ENCODE results near the gene POU4F1. TPM values are rescaled to one million over a fixed set of nuclear protein-coding genes. Genes with fewer than 3 reads are reported as not detected.

POU4F1 gene
- total RNA-seq, 1 donor from 2014 or later = 1.6 TPM

DNA sequence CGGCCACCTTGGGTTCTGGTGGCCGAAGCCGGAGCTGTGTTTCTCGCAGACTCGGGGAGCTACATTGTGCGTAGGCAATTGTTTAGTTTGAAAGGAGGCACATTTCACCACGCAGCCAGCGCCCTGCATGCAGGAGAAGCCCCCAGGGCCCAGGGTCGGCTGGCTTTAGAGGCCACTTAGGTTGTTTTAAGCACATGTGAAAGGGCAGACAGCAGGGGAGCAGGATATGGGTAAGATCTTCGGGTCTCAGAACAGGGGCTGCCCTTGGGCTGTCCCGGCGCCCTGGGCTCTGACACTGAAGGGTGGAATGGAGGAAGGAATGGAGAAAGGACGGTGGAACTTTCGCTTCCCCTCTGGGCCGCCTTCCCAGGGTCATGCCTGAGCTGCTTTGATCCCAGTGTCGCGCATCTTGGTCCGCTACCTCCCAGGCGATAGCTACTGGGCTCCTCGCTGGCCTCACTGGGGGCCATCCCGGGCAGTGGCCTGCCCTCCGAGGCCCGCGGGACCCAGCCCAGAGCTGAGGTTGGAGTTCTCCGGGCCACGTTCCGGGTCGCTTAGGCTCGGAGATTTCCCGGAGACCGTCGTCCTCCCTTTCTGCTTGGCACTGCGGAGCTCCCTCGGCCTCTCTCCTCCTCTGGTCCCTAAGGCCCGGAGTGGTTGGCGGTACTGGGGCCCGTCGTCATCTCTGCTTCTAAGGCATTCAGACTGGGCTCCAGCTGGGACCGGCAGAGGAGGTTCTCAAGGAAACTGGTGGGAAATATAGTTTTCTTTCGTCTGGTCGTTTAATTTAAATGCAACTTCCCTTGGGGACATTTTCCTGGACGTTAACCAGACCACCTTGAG is 4.3 kb upstream of the POU4F1 start:
- Histone ChIP-seq H3K4me3 (peak overlapping the region; percentile 8), H3K4me2 (peak overlapping the region; percentile 65), H3K4me1 (peaks cover 24% of the 10 kb centered on the region), H3K27ac (no peak overlapping the region), H3K9me3 (ENCODE audit: low read depth) (no peaks in the 10 kb centered on the region), H3K9ac (no peak overlapping the region), H4K20me1 (ENCODE audit: low read depth) (peaks cover 82% of the 10 kb centered on the region), H3K79me2 (ENCODE audit: low read depth) (no peaks in the 10 kb centered on the region), H3F3A (ENCODE audit: low read depth) (peaks cover 6% of the 10 kb centered on the region), H3K27me3 (peaks cover 100% of the 10 kb centered on the region), H3K36me3 (no peaks in the 10 kb centered on the region), H2AFZ (replicated peaks) (no peak overlapping the region)
- H3K9me3 Mint-ChIP-seq = peaks cover 5% of the 10 kb centered on the region
- peak; percentile 62 for DNase-seq (ENCODE audit: low spot score)
- peaks cover 89% of the 10 kb centered on the region for H3K27me3 Mint-ChIP-seq (ENCODE audit: insufficient read depth, low read depth)
- peak overlapping the region; percentile 87 for H3K4me3 Mint-ChIP-seq
- H3K4me1 Mint-ChIP-seq = peaks cover 29% of the 10 kb centered on the region
- peaks cover 1% of the 10 kb centered on the region for H3K36me3 Mint-ChIP-seq
- TF ChIP-seq, protein P1, sequence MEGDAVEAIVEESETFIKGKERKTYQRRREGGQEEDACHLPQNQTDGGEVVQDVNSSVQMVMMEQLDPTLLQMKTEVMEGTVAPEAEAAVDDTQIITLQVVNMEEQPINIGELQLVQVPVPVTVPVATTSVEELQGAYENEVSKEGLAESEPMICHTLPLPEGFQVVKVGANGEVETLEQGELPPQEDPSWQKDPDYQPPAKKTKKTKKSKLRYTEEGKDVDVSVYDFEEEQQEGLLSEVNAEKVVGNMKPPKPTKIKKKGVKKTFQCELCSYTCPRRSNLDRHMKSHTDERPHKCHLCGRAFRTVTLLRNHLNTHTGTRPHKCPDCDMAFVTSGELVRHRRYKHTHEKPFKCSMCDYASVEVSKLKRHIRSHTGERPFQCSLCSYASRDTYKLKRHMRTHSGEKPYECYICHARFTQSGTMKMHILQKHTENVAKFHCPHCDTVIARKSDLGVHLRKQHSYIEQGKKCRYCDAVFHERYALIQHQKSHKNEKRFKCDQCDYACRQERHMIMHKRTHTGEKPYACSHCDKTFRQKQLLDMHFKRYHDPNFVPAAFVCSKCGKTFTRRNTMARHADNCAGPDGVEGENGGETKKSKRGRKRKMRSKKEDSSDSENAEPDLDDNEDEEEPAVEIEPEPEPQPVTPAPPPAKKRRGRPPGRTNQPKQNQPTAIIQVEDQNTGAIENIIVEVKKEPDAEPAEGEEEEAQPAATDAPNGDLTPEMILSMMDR (IDR thresholded peaks at IDR 0.05) = no peak
- peak; percentile 59 for TF ChIP-seq EZH2phosphoT487 (IDR thresholded peaks at IDR 0.05)
- TF ChIP-seq EZH2 (IDR thresholded peaks at IDR 0.05) = peak; percentile 86
- no peak overlapping the region for H3K27ac Mint-ChIP-seq

DNA sequence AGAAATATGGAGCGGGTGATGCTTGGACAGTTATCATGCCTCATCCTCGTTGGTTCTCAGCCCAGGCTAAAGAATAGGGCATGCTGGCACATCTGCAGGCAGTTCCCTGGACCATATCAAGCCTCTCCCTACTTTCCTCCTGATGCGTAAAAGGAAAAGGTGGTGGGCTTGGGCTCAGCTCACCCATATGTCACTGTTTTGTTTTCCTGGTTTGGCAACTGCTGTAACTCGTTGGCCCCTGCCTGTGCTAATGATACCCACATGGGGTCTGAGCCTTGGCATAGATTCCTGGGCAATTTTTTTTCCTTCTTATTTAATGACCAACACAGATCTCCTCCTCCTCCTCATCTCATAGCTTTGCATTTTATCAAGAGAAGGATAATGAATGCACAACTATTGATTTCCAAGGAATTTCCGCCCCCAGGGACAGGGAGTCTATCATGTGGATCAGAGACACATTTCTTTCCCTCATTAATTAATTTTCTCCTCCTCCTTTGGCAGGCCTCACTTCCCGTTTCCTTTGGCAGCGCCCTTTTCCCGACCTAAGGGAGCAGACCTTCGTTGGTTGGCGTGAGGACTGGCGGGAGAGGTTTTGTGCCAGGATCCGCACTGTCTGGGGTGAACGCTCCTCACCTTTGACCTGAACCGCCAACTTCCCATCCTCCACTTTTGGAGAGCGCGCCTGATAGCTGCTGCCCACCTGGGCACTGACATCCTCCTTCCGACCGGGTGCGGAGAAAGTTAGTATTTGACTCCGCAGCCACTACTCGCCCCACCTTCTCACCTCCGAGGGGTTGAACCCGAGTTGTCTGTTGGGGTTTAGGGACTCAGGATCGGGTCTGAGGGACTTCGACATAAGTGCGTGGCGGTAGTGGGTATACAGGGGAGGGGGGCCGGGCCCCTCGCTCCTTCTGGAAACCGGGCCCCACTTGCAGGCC is 3.4 kb upstream of the POU4F1 start:
- peaks cover 28% of the 10 kb centered on the region for H3K4me1 ChIP-seq

More for the DNA sequence above, 3.4 kb upstream of the POU4F1 start:
- H3K9me3 Mint-ChIP-seq = peaks cover 9% of the 10 kb centered on the region
- Histone ChIP-seq H3K79me2 (ENCODE audit: low read depth) (no peaks in the 10 kb centered on the region), H3F3A (ENCODE audit: low read depth) (peaks cover 11% of the 10 kb centered on the region), H3K4me2 (peak overlapping the region; percentile 65), H3K36me3 (no peaks in the 10 kb centered on the region), H3K4me3 (peak overlapping the region; percentile 8), H4K20me1 (ENCODE audit: low read depth) (peaks cover 86% of the 10 kb centered on the region), H2AFZ (replicated peaks) (no peak overlapping the region), H3K27me3 (peaks cover 98% of the 10 kb centered on the region), H3K9ac (no peak overlapping the region), H3K9me3 (ENCODE audit: low read depth) (no peaks in the 10 kb centered on the region), H3K27ac (no peak overlapping the region)
- TF ChIP-seq, protein P1 (IDR thresholded peaks at IDR 0.05) = no peak
- peak; percentile 94 for TF ChIP-seq EZH2 (IDR thresholded peaks at IDR 0.05)
- peak; percentile 76 for TF ChIP-seq EZH2phosphoT487 (IDR thresholded peaks at IDR 0.05)
- H3K27ac Mint-ChIP-seq = no peak overlapping the region
- peak; percentile 29 for DNase-seq (ENCODE audit: low spot score)
- peaks cover 34% of the 10 kb centered on the region for H3K4me1 Mint-ChIP-seq
- H3K36me3 Mint-ChIP-seq = peaks cover 1% of the 10 kb centered on the region
- peaks cover 88% of the 10 kb centered on the region for H3K27me3 Mint-ChIP-seq (ENCODE audit: insufficient read depth, low read depth)
- H3K4me3 Mint-ChIP-seq = peak overlapping the region; percentile 27
